Stimulated activated CD8-positive, alpha-beta memory T cell treated with anti-CD3 and anti-CD28 coated beads, Interleukin-15, amount 100 ng/mL, for 4 hours (primary cell): ENCODE measurements around the gene PGC.

Experiments
- DNase-seq, 2 donors: peaks; one replicate each; pipeline ENCODE4 v3.0.0-alpha.2; 2020; ENCODE audit warnings: low read depth in 2 of 2

PGC gene

GRCh38 chr6:41730531-41731436 is 16.4 kb downstream of the PGC start:
- DNase-seq: no peak

- no peak for DNase-seq
These were observed 17.6 kb downstream of the PGC start for GRCh38 chr6:41729624-41730023.

GRCh38 chr6:41728954-41729353 is 18.2 kb downstream of the PGC start:
- no peak for DNase-seq

GRCh38 chr6:41728073-41728936 is 18.9 kb downstream of the PGC start:
- DNase-seq: no peak

- DNase-seq: no peak
These were observed 19.5 kb downstream of the PGC start for GRCh38 chr6:41727705-41728072.

GRCh38 chr6:41726876-41727275 is 20.3 kb downstream of the PGC start:
- no peak for DNase-seq

GRCh38 chr6:41724586-41725501 is 22.4 kb downstream of the PGC start:
- no peak for DNase-seq

GRCh38 chr6:41724228-41724580 is 23.0 kb downstream of the PGC start:
- DNase-seq: no peak

- DNase-seq: no peak
These were observed 23.5 kb downstream of the PGC start for GRCh38 chr6:41723530-41724227.

- no peak for DNase-seq
These were observed 24.1 kb downstream of the PGC start for GRCh38 chr6:41722969-41723529.

- no peak for DNase-seq
These were observed 25.8 kb downstream of the PGC start for GRCh38 chr6:41721414-41721813.

GRCh38 chr6:41720783-41721182 is 26.4 kb downstream of the PGC start:
- no peak for DNase-seq

GRCh38 chr6:41720262-41720620 is 27.0 kb downstream of the PGC start:
- DNase-seq: no peak

- DNase-seq: no peak
These were observed 27.5 kb downstream of the PGC start for GRCh38 chr6:41719436-41720261.

GRCh38 chr6:41718828-41719227 is 28.4 kb downstream of the PGC start:
- no peak for DNase-seq

GRCh38 chr6:41717392-41717736 is 29.8 kb downstream of the PGC start:
- DNase-seq: no peak

GRCh38 chr6:41716516-41717391 is 30.4 kb downstream of the PGC start:
- DNase-seq: no peak

- no peak for DNase-seq
These were observed 31.2 kb downstream of the PGC start for GRCh38 chr6:41715795-41716515.
